Measurements from ENCODE around the gene SHC3. TPM values are rescaled to one million over a fixed set of nuclear protein-coding genes. Genes with fewer than 3 reads are reported as not detected.

Gene SHC3
- polyA plus RNA-seq, 1 experiment, result 1.3 TPM

GRCh38 chr9:89006996-89007967 is 171.3 kb downstream of the SHC3 start:
- no peak for DNase-seq (ENCODE audit: low read depth)
- TF ChIP-seq, protein P1, sequence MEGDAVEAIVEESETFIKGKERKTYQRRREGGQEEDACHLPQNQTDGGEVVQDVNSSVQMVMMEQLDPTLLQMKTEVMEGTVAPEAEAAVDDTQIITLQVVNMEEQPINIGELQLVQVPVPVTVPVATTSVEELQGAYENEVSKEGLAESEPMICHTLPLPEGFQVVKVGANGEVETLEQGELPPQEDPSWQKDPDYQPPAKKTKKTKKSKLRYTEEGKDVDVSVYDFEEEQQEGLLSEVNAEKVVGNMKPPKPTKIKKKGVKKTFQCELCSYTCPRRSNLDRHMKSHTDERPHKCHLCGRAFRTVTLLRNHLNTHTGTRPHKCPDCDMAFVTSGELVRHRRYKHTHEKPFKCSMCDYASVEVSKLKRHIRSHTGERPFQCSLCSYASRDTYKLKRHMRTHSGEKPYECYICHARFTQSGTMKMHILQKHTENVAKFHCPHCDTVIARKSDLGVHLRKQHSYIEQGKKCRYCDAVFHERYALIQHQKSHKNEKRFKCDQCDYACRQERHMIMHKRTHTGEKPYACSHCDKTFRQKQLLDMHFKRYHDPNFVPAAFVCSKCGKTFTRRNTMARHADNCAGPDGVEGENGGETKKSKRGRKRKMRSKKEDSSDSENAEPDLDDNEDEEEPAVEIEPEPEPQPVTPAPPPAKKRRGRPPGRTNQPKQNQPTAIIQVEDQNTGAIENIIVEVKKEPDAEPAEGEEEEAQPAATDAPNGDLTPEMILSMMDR (IDR thresholded peaks at IDR 0.05; ENCODE audit: insufficient read depth, low read depth, low read length), result no peak
- Histone ChIP-seq H3K4me3 (ENCODE audit: low read depth, low read length) (no peak overlapping the region), H3K27me3 (ENCODE audit: control insufficient read depth, insufficient read depth, low read length) (no peaks in the 10 kb centered on the region), H3K36me3 (ENCODE audit: control insufficient read depth, insufficient read depth, low read length) (peaks cover 11% of the 10 kb centered on the region)
- CTCF ChIA-PET, result no interaction called here
- POLR2A ChIA-PET, result no interaction called here

GRCh38 chr9:89006267-89006666 is 172.4 kb downstream of the SHC3 start:
- DNase-seq (ENCODE audit: low read depth), result no peak
- ChIA-PET POLR2A (no interaction called here), CTCF (no interaction called here)
- Histone ChIP-seq H3K27me3 (ENCODE audit: control insufficient read depth, insufficient read depth, low read length) (no peaks in the 10 kb centered on the region), H3K4me3 (ENCODE audit: low read depth, low read length) (no peak overlapping the region), H3K36me3 (ENCODE audit: control insufficient read depth, insufficient read depth, low read length) (peaks cover 18% of the 10 kb centered on the region)
- TF ChIP-seq, protein P1 (IDR thresholded peaks at IDR 0.05; ENCODE audit: insufficient read depth, low read depth, low read length), result no peak

- H3K27me3 ChIP-seq (ENCODE audit: control insufficient read depth, insufficient read depth, low read length), result no peaks in the 10 kb centered on the region
- CTCF ChIA-PET, result no interaction called here
- TF ChIP-seq, protein P1 (IDR thresholded peaks at IDR 0.05; ENCODE audit: insufficient read depth, low read depth, low read length), result no peak
These were observed 173.3 kb downstream of the SHC3 start for GRCh38 chr9:89005323-89005722.

DNA sequence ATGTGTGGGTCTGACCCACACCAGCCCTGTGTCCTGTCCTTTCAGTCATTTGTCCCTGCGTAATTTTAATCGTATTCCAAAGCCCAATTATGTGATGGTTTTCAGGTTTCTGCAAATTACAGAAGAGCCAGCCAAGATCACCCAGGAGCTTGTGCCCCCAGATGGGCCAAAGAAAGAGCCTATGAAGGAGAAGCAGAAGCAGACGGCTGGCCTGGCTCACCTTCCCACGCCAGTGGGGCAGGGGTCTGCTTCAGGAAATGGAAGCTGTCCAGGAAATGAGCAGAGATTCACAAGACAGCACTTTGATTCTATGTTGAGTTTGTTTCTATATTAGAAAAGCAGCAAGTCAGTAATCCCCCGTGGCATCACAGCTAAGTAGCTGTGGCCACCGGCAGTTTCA is 175.6 kb downstream of the SHC3 start:
- CTCF ChIA-PET, result interaction anchor here (0.5 kb wide), 1 partner anchor 296 kb away, joined by 3 read pairs; no protein-coding TSS in a partner anchor
- no peak overlapping the region for H3K4me3 ChIP-seq (ENCODE audit: low read depth, low read length)
- DNase-seq (ENCODE audit: low read depth), result no peak
- H3K27me3 ChIP-seq (ENCODE audit: control insufficient read depth, insufficient read depth, low read length), result no peaks in the 10 kb centered on the region
- TF ChIP-seq, protein P1 (IDR thresholded peaks at IDR 0.05; ENCODE audit: insufficient read depth, low read depth, low read length), result no peak
- POLR2A ChIA-PET, result no interaction called here
- peaks cover 22% of the 10 kb centered on the region for H3K36me3 ChIP-seq (ENCODE audit: control insufficient read depth, insufficient read depth, low read length)

More at GRCh38 chr9:89005323-89005722, 173.3 kb downstream of the SHC3 start:
- H3K36me3 ChIP-seq (ENCODE audit: control insufficient read depth, insufficient read depth, low read length), result peaks cover 18% of the 10 kb centered on the region
- POLR2A ChIA-PET, result no interaction called here
- DNase-seq (ENCODE audit: low read depth), result no peak
- H3K4me3 ChIP-seq (ENCODE audit: low read depth, low read length), result no peak overlapping the region

- H3K36me3 ChIP-seq (ENCODE audit: control insufficient read depth, insufficient read depth, low read length), result peaks cover 27% of the 10 kb centered on the region
- H3K27me3 ChIP-seq (ENCODE audit: control insufficient read depth, insufficient read depth, low read length), result no peaks in the 10 kb centered on the region
- H3K4me3 ChIP-seq (ENCODE audit: low read depth, low read length), result no peak overlapping the region
- CTCF ChIA-PET, result interaction anchor here (1.1 to 2.2 kb wide), 7 partner anchors 8 to 427 kb away, joined by 3 to 12 read pairs (median 5); no protein-coding TSS in a partner anchor
- no peak for DNase-seq (ENCODE audit: low read depth)
- TF ChIP-seq, protein P1 (IDR thresholded peaks at IDR 0.05; ENCODE audit: insufficient read depth, low read depth, low read length), result no peak
- POLR2A ChIA-PET, result no interaction called here
These were observed 176.6 kb downstream of the SHC3 start for GRCh38 chr9:89001917-89002540.

Measured in BJ (cell line).